SK-N-SH (cell line): ENCODE data around the gene PCBP3. TPM values are rescaled to one million over a fixed set of nuclear protein-coding genes. Genes with fewer than 3 reads are reported as not detected.

Experiments
- CTCF ChIA-PET: fragments of 300-600, 350-600 bp; formaldehyde crosslinking; extraction: SDS; loops from one replicate; lab custom pipeline; 2021; lab: Yijun Ruan, JAX
- POLR2A ChIA-PET: fragments of 350-600 bp; sonication (Branson Sonifier 250); formaldehyde crosslinking; extraction: SDS; loops from one replicate; lab custom pipeline; 2020; ENCODE audit warnings: antibody characterized with exemption, inconsistent platforms; lab: Yijun Ruan, JAX
- DNase-seq: peaks from one replicate; pipeline ENCODE4 v3.0.0; 2012
- H2AFZ ChIP-seq: fragments of 200-600 bp; sonication (generic); 2 replicates; pipeline ENCODE4 v1.8.1; 2016; ENCODE audit warnings: antibody characterized with exemption, mild to moderate bottlenecking, low read depth
- H3F3A ChIP-seq: fragments of 200-600 bp; sonication (generic); replicated peaks from 2 replicates; pipeline ENCODE3; 2016; ENCODE audit warnings: antibody characterized with exemption, mild to moderate bottlenecking; ENCODE audit not compliant: insufficient read depth
- H3K27ac ChIP-seq, 2 experiments: fragments of 200-500 bp in 1 of 2; fragments of 200-600 bp in 1 of 2; sonication (Bioruptor generic) in 1 of 2; sonication (generic), shearing (Covaris generic) in 1 of 2; 2 replicates each; pipeline versions ENCODE4 v1.5.1 to v1.6.1; 2014 to 2016; ENCODE audit warnings: low read depth in 2 of 2, inconsistent platforms in 1 of 2, low read length in 1 of 2, mild to moderate bottlenecking in 1 of 2, mixed read lengths in 1 of 2
- H3K27me3 ChIP-seq: fragments of 200-600 bp; sonication (generic), shearing (Covaris generic); 2 replicates; pipeline ENCODE4 v1.6.1; 2016; ENCODE audit warnings: mixed run types; ENCODE audit not compliant: insufficient read depth
- H3K36me3 ChIP-seq, 2 experiments: fragments of 200-500 bp in 1 of 2; fragments of 200-600 bp in 1 of 2; sonication (Bioruptor generic) in 1 of 2; sonication (generic) in 1 of 2; replicated peaks in 1 of 2; 2 replicates each; pipeline versions ENCODE3 to v1.5.1; 2014 to 2016; ENCODE audit warnings: low read length in 1 of 2, mild to moderate bottlenecking in 1 of 2; ENCODE audit not compliant: insufficient read depth in 2 of 2, control insufficient read depth in 1 of 2
- H3K4me1 ChIP-seq, 2 experiments: fragments of 200-500 bp in 1 of 2; fragments of 200-600 bp in 1 of 2; sonication (Bioruptor generic) in 1 of 2; sonication (generic), shearing (Covaris generic) in 1 of 2; 2 replicates each; pipeline versions ENCODE4 v1.5.1 to v1.6.1; 2014 to 2016; ENCODE audit warnings: low read depth in 1 of 2, low read length in 1 of 2, mixed run types in 1 of 2; ENCODE audit not compliant: insufficient read depth in 2 of 2, control insufficient read depth in 1 of 2
- H3K4me2 ChIP-seq: fragments of 200-600 bp; sonication (generic), shearing (Covaris generic); 2 replicates; pipeline ENCODE4 v1.6.1; 2017; ENCODE audit warnings: mixed run types
- H3K4me3 ChIP-seq, 2 experiments: fragments of 200-500 bp in 1 of 2; fragments of 200-600 bp in 1 of 2; sonication (Bioruptor generic) in 1 of 2; sonication (generic), shearing (Covaris generic) in 1 of 2; 2 replicates each; pipeline versions ENCODE4 v1.5.1 to v1.8.1; 2014 to 2016; ENCODE audit warnings: low read depth in 2 of 2, inconsistent platforms in 1 of 2, low read length in 1 of 2, mild to moderate bottlenecking in 1 of 2, mixed read lengths in 1 of 2, moderate library complexity in 1 of 2
- H3K79me2 ChIP-seq: fragments of 200-600 bp; sonication (generic); 2 replicates; pipeline ENCODE4 v1.8.1; 2017; ENCODE audit warnings: mild to moderate bottlenecking; ENCODE audit not compliant: insufficient read depth
- H3K9ac ChIP-seq: fragments of 200-600 bp; sonication (generic); 2 replicates; pipeline ENCODE4 v1.6.1; 2017; ENCODE audit warnings: mixed run types
- H3K9me2 ChIP-seq: fragments of 200-600 bp; sonication (generic); 2 replicates; pipeline ENCODE4 v1.6.1; 2017; ENCODE audit warnings: mixed run types
- H3K9me3 ChIP-seq: fragments of 200-600 bp; sonication (generic); 2 replicates; pipeline ENCODE4 v1.6.1; 2017; ENCODE audit warnings: mixed run types, mild to moderate bottlenecking, moderate library complexity
- H4K20me1 ChIP-seq: fragments of 200-600 bp; sonication (generic); 2 replicates; pipeline ENCODE4 v1.6.1; 2017; ENCODE audit warnings: mild to moderate bottlenecking, mixed run types; ENCODE audit not compliant: insufficient read depth
- CHD2 ChIP-seq: fragments of 150-350 bp; IDR thresholded peaks from 2 replicates; pipeline ENCODE4 v1.6.1; 2018; ENCODE audit warnings: low read length; ENCODE audit not compliant: partially characterized antibody
- EZH2phosphoT487 ChIP-seq: fragments of 200-600 bp; sonication (generic); IDR thresholded peaks from 2 replicates; pipeline ENCODE4 v1.6.1; 2017; ENCODE audit warnings: low read depth, mixed run types, mild to moderate bottlenecking, antibody characterized with exemption, moderate library complexity, borderline replicate concordance
- FOSL2 ChIP-seq: IDR thresholded peaks from 2 replicates; pipeline ENCODE4 v1.4.0; 2012; ENCODE audit warnings: low read depth, mild to moderate bottlenecking, moderate library complexity, borderline replicate concordance
- FOXJ3 ChIP-seq: sonication (generic); formaldehyde crosslinking; IDR thresholded peaks from 2 replicates; pipeline ENCODE4 v1.5.1; 2020; ENCODE audit warnings: mild to moderate bottlenecking, missing genetic modification reagents
- FOXM1 ChIP-seq: IDR thresholded peaks from 2 replicates; pipeline ENCODE4 v1.4.0; 2012; ENCODE audit warnings: low read depth, mild to moderate bottlenecking
- GATA2 ChIP-seq: sonication (generic); formaldehyde crosslinking; IDR thresholded peaks from 2 replicates; pipeline ENCODE4 v1.5.0; 2020; ENCODE audit warnings: mild to moderate bottlenecking, missing genetic modification reagents
- JUND ChIP-seq: IDR thresholded peaks from 2 replicates; pipeline ENCODE4 v1.4.0; 2012
- MXI1 ChIP-seq: IDR thresholded peaks from 2 replicates; pipeline ENCODE4 v1.6.1; 2012; ENCODE audit warnings: mild to moderate bottlenecking, low read depth, low read length, improper control_type of control experiment
- NFIC ChIP-seq: IDR thresholded peaks from 2 replicates; pipeline ENCODE4 v1.4.0; 2012; ENCODE audit warnings: borderline replicate concordance
- NRF1 ChIP-seq: IDR thresholded peaks from 2 replicates; pipeline ENCODE4 v1.6.1; 2012; ENCODE audit warnings: low read depth, mild to moderate bottlenecking, low read length
- POLR2AphosphoS5 ChIP-seq: IDR thresholded peaks from 2 replicates; pipeline ENCODE4 v1.6.1; 2012; ENCODE audit warnings: low read depth, low read length
- RAD21 ChIP-seq: IDR thresholded peaks from 2 replicates; pipeline ENCODE4 v1.6.1; 2012; ENCODE audit warnings: mild to moderate bottlenecking, low read length
- RXRA ChIP-seq: IDR thresholded peaks from 2 replicates; pipeline ENCODE4 v1.4.0; 2012; ENCODE audit warnings: low read depth, mild to moderate bottlenecking, borderline replicate concordance
- SIN3A ChIP-seq: IDR thresholded peaks from 2 replicates; pipeline ENCODE4 v1.6.1; 2012; ENCODE audit warnings: low read depth, mild to moderate bottlenecking, low read length, moderate library complexity, borderline replicate concordance
- TCF12 ChIP-seq: IDR thresholded peaks from 2 replicates; pipeline ENCODE4 v1.4.0; 2012
- YY1 ChIP-seq: IDR thresholded peaks from 2 replicates; pipeline ENCODE4 v1.4.0; 2012; ENCODE audit warnings: low read depth, mild to moderate bottlenecking
- WGBS: methylation state at CpG from one replicate; pipeline ENCODE4 v1.1.6; 2017; ENCODE audit warnings: low lambda C conversion rate; 5-methylcytosine and 5-hydroxymethylcytosine counted together
- polyA plus RNA-seq, 3 experiments: library from polyadenylated mRNA; depleted of rRNA; stranded (reverse); fragments of >200 nt; gene quantifications; 2 replicates each; pipeline ENCODE4 v1.2.3, GENCODE V29; 2012
- TF ChIP-seq, protein P1 (sequence below): IDR thresholded peaks from 2 replicates; pipeline ENCODE4 v1.4.0; 2012; ENCODE audit warnings: low read depth
- TF ChIP-seq, protein P2 (sequence below): fragments of 150-350 bp; IDR thresholded peaks from 2 replicates; pipeline ENCODE4 v1.6.1; 2016; ENCODE audit warnings: mild to moderate bottlenecking, low read depth, low read length
- TF ChIP-seq, protein P3 (sequence below): fragments of 150-350 bp; IDR thresholded peaks from 2 replicates; pipeline ENCODE4 v1.6.1; 2017; ENCODE audit warnings: antibody characterized with exemption, low read length, low read depth, borderline replicate concordance
- TF ChIP-seq, protein P4 (sequence below): fragments of 200-600 bp; sonication (generic); IDR thresholded peaks from 2 replicates; pipeline ENCODE4 v1.6.1; 2017; ENCODE audit warnings: antibody characterized with exemption, mild to moderate bottlenecking, moderate library complexity
- TF ChIP-seq, protein P5 (sequence below): IDR thresholded peaks from 2 replicates; pipeline ENCODE4 v1.6.1; 2012; ENCODE audit warnings: mild to moderate bottlenecking, low read depth, low read length, moderate library complexity

PCBP3 gene
- polyA plus RNA-seq, 1 of the 3 experiments (the other 2 are of a cell fraction), result 9.5 TPM

DNA sequence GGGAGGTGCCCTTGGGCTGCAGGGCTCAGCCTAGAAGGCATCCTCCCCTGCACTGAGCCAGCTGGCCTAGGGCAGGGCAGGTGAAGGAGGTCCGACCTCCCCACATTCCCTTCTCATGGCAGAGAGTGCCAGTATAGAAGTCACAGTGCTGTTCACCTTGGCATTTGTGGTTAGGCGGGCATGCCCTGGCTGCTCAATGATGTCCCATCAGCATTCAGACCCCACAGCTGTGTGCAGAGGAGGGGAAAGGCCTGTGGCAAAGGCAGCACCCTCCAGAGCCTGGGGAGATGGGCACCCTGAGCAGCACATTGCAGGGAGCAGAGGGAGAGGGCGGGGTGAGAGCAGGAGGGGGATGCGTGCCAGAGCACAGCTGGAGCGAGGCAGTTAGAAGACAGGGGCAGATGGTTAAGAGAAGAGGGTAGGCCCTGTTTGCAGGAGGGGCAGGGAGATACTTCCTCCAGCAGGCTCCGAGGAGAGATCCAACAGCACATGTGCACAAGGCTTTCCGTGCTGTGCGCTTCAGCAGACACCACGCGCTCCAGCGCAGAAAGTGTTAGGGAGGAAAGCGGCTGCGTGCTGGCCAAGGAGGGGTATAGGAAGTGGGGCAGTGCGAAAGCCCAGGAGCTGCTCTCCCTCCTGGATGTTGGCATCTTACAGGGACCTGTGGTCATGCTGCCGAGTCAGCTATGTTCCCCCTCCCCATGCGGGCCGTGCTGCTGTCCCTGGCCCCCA lies 294.4 kb downstream of the PCBP3 start:
- H3K27me3 ChIP-seq, result no peaks in the 10 kb centered on the region
- H3K9ac ChIP-seq, result no peak overlapping the region
- ChIA-PET CTCF (interaction anchor here (2.1 kb wide), 1 partner anchor 32 kb away, joined by 6 read pairs; no protein-coding TSS in a partner anchor), POLR2A (no interaction called here)
- H3K27ac ChIP-seq, result no peak overlapping the region
- H3K36me3 ChIP-seq, result no peaks in the 10 kb centered on the region
- 88% methylated on average over 11 of the region's 17 CpGs for WGBS
- no peak overlapping the region for H2AFZ ChIP-seq
- no peak overlapping the region for H3K4me3 ChIP-seq
- H3K9me3 ChIP-seq, result 0 out of 2 replicates have a peak, but pooled peaks cover 5% of the 10 kb centered on the region
- TF ChIP-seq TCF12 (no peak), YY1 (no peak)
- TF ChIP-seq, all 33 proteins: peak for 0
- no peaks in the 10 kb centered on the region for H4K20me1 ChIP-seq
- H3K4me1 ChIP-seq, result no peaks in the 10 kb centered on the region
- DNase-seq, result no peak
- no peaks in the 10 kb centered on the region for H3F3A ChIP-seq
- H3K4me2 ChIP-seq, result no peak overlapping the region
- no peaks in the 10 kb centered on the region for H3K9me2 ChIP-seq
- no peaks in the 10 kb centered on the region for H3K79me2 ChIP-seq

DNA sequence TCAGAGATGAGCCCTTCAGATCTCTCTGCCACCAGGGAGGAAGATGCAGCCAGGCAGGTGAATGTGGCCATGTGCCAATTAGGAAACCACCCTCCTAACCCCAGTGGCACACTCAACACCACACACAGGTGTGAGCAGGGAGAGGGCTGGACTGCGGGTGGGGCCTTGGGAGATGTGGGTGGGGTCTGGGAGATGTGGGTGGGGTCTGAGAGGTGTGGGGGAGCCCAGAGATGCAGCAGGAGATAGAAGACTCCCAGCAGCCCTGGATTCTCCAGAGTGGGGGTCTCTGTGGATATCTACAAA lies 294.9 kb downstream of the PCBP3 start:
- no peaks in the 10 kb centered on the region for H3K79me2 ChIP-seq
- no peaks in the 10 kb centered on the region for H3K4me1 ChIP-seq
- H3K9me3 ChIP-seq, result 0 out of 2 replicates have a peak, but pooled peaks cover 5% of the 10 kb centered on the region
- no peak overlapping the region for H3K4me3 ChIP-seq
- H3K9me2 ChIP-seq, result no peaks in the 10 kb centered on the region
- H3K36me3 ChIP-seq, result no peaks in the 10 kb centered on the region
- no peak overlapping the region for H3K27ac ChIP-seq
- DNase-seq, result peak; percentile 16
- WGBS, result 100% methylated on average over 1 of the region's 1 CpG
- H3K4me2 ChIP-seq, result no peak overlapping the region
- ChIA-PET POLR2A (no interaction called here), CTCF (interaction anchor here (2.1 kb wide), 1 partner anchor 32 kb away, joined by 6 read pairs; no protein-coding TSS in a partner anchor)
- H3F3A ChIP-seq, result no peaks in the 10 kb centered on the region
- no peak overlapping the region for H2AFZ ChIP-seq
- no peaks in the 10 kb centered on the region for H4K20me1 ChIP-seq
- H3K27me3 ChIP-seq, result no peaks in the 10 kb centered on the region
- no peak overlapping the region for H3K9ac ChIP-seq
- TF ChIP-seq POLR2AphosphoS5 (no peak), CHD2 (no peak), JUND (no peak), EZH2phosphoT487 (no peak), GATA2 (no peak), RXRA (no peak), RAD21 (no peak), FOSL2 (no peak), NFIC (no peak), SIN3A (no peak), FOXM1 (no peak), MXI1 (no peak), FOXJ3 (CRISPR knock-in tag) (no peak), NRF1 (no peak)
- TF ChIP-seq, protein P1, sequence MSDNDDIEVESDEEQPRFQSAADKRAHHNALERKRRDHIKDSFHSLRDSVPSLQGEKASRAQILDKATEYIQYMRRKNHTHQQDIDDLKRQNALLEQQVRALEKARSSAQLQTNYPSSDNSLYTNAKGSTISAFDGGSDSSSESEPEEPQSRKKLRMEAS, result no peak
- TF ChIP-seq, protein P2, sequence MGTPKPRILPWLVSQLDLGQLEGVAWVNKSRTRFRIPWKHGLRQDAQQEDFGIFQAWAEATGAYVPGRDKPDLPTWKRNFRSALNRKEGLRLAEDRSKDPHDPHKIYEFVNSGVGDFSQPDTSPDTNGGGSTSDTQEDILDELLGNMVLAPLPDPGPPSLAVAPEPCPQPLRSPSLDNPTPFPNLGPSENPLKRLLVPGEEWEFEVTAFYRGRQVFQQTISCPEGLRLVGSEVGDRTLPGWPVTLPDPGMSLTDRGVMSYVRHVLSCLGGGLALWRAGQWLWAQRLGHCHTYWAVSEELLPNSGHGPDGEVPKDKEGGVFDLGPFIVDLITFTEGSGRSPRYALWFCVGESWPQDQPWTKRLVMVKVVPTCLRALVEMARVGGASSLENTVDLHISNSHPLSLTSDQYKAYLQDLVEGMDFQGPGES, result no peak
- TF ChIP-seq, protein P3, sequence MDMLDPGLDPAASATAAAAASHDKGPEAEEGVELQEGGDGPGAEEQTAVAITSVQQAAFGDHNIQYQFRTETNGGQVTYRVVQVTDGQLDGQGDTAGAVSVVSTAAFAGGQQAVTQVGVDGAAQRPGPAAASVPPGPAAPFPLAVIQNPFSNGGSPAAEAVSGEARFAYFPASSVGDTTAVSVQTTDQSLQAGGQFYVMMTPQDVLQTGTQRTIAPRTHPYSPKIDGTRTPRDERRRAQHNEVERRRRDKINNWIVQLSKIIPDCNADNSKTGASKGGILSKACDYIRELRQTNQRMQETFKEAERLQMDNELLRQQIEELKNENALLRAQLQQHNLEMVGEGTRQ, result no peak
- TF ChIP-seq, protein P4, sequence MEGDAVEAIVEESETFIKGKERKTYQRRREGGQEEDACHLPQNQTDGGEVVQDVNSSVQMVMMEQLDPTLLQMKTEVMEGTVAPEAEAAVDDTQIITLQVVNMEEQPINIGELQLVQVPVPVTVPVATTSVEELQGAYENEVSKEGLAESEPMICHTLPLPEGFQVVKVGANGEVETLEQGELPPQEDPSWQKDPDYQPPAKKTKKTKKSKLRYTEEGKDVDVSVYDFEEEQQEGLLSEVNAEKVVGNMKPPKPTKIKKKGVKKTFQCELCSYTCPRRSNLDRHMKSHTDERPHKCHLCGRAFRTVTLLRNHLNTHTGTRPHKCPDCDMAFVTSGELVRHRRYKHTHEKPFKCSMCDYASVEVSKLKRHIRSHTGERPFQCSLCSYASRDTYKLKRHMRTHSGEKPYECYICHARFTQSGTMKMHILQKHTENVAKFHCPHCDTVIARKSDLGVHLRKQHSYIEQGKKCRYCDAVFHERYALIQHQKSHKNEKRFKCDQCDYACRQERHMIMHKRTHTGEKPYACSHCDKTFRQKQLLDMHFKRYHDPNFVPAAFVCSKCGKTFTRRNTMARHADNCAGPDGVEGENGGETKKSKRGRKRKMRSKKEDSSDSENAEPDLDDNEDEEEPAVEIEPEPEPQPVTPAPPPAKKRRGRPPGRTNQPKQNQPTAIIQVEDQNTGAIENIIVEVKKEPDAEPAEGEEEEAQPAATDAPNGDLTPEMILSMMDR, result no peak
- TF ChIP-seq, protein P5, sequence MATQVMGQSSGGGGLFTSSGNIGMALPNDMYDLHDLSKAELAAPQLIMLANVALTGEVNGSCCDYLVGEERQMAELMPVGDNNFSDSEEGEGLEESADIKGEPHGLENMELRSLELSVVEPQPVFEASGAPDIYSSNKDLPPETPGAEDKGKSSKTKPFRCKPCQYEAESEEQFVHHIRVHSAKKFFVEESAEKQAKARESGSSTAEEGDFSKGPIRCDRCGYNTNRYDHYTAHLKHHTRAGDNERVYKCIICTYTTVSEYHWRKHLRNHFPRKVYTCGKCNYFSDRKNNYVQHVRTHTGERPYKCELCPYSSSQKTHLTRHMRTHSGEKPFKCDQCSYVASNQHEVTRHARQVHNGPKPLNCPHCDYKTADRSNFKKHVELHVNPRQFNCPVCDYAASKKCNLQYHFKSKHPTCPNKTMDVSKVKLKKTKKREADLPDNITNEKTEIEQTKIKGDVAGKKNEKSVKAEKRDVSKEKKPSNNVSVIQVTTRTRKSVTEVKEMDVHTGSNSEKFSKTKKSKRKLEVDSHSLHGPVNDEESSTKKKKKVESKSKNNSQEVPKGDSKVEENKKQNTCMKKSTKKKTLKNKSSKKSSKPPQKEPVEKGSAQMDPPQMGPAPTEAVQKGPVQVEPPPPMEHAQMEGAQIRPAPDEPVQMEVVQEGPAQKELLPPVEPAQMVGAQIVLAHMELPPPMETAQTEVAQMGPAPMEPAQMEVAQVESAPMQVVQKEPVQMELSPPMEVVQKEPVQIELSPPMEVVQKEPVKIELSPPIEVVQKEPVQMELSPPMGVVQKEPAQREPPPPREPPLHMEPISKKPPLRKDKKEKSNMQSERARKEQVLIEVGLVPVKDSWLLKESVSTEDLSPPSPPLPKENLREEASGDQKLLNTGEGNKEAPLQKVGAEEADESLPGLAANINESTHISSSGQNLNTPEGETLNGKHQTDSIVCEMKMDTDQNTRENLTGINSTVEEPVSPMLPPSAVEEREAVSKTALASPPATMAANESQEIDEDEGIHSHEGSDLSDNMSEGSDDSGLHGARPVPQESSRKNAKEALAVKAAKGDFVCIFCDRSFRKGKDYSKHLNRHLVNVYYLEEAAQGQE, result no peak
